SK-N-SH treated with all-trans-retinoic acid at 6 μM for 48 hours (cell line): ENCODE data around the gene TRAPPC6A.

Source experiments
- ATAC-seq: fragments of 200-7000 bp; cut with Tn5 transposase; 3 replicates; pipeline ENCODE4 v1.9.1; 2020; ENCODE audit warnings: mild to moderate bottlenecking, moderate library complexity
- BACH2 ChIP-seq: fragments of 250-450 bp; sonication (Bioruptor Pico); IDR thresholded peaks from 2 replicates; pipeline ENCODE4 v1.9.0; 2021; ENCODE audit warnings: mild to moderate bottlenecking, borderline replicate concordance
- CSDC2 ChIP-seq: fragments of 250-450 bp; sonication (Bioruptor Pico); IDR thresholded peaks from 2 replicates; pipeline ENCODE4 v1.5.0; 2020; ENCODE audit warnings: mild to moderate bottlenecking, moderate library complexity
- CSRNP3 ChIP-seq: fragments of 250-450 bp; sonication (Bioruptor Pico); IDR thresholded peaks from 2 replicates; pipeline ENCODE4 v1.5.1; 2021; ENCODE audit warnings: mild to moderate bottlenecking, moderate library complexity
- ESRRG ChIP-seq: fragments of 250-450 bp; sonication (Bioruptor Pico); IDR thresholded peaks from 2 replicates; pipeline ENCODE4 v1.6.1; 2021; ENCODE audit warnings: mild to moderate bottlenecking
- OSR1 ChIP-seq: fragments of 250-450 bp; sonication (Bioruptor Pico); IDR thresholded peaks from 2 replicates; pipeline ENCODE4 v1.8.0; 2022; ENCODE audit warnings: moderate library complexity, mild to moderate bottlenecking, inconsistent platforms
- PATZ1 ChIP-seq: fragments of 250-450 bp; sonication (Bioruptor Pico); IDR thresholded peaks from 2 replicates; pipeline ENCODE4 v1.8.0; 2020; ENCODE audit warnings: mild to moderate bottlenecking, moderate library complexity, borderline replicate concordance
- POU6F1 ChIP-seq: fragments of 250-450 bp; sonication (Bioruptor Pico); IDR thresholded peaks from 2 replicates; pipeline ENCODE4 v1.8.0; 2021; ENCODE audit warnings: low read depth, mild to moderate bottlenecking, moderate library complexity, borderline replicate concordance
- SNAI2 ChIP-seq: fragments of 250-450 bp; sonication (Bioruptor Pico); IDR thresholded peaks from 2 replicates; pipeline ENCODE4 v1.5.0; 2020; ENCODE audit warnings: mild to moderate bottlenecking, moderate library complexity
- TCF4 ChIP-seq: fragments of 250-450 bp; sonication (Bioruptor Pico); IDR thresholded peaks from 2 replicates; pipeline ENCODE4 v1.8.0; 2021; ENCODE audit warnings: mild to moderate bottlenecking, moderate library complexity, borderline replicate concordance
- TOX ChIP-seq: fragments of 250-450 bp; sonication (Bioruptor Pico); IDR thresholded peaks from 2 replicates; pipeline ENCODE4 v1.8.0; 2021; ENCODE audit warnings: mild to moderate bottlenecking, moderate library complexity, borderline replicate concordance
- ZC3H10 ChIP-seq: fragments of 250-450 bp; sonication (Bioruptor Pico); IDR thresholded peaks from 2 replicates; pipeline ENCODE4 v1.5.1; 2021; ENCODE audit warnings: mild to moderate bottlenecking, moderate library complexity
- ZFP3 ChIP-seq: fragments of 250-450 bp; sonication (Bioruptor Pico); IDR thresholded peaks from 2 replicates; pipeline ENCODE4 v1.5.0; 2020; ENCODE audit warnings: mild to moderate bottlenecking, moderate library complexity
- ZFP30 ChIP-seq: fragments of 450-650 bp; formaldehyde crosslinking; IDR thresholded peaks from 2 replicates; pipeline ENCODE4 v1.5.0; 2022; ENCODE audit warnings: mild to moderate bottlenecking, moderate library complexity
- TF ChIP-seq, protein P1 (sequence below): fragments of 250-450 bp; sonication (Bioruptor Pico); IDR thresholded peaks from 2 replicates; pipeline ENCODE4 v1.5.0; 2020; ENCODE audit warnings: mild to moderate bottlenecking, moderate library complexity

TRAPPC6A gene

GRCh38 chr19:45153339-45154063 lies 24.5 kb downstream of the TRAPPC6A start:
- TF ChIP-seq TOX (CRISPR knock-in tag) = no peak
- TF ChIP-seq SNAI2 (CRISPR knock-in tag) = no peak
- TF ChIP-seq ESRRG (CRISPR knock-in tag) = no peak
- TF ChIP-seq ZFP30 (CRISPR knock-in tag) = no peak
- TF ChIP-seq CSRNP3 (CRISPR knock-in tag) = no peak
- TF ChIP-seq BACH2 (CRISPR knock-in tag) = no peak
- TF ChIP-seq OSR1 (CRISPR knock-in tag) = no peak
- TF ChIP-seq POU6F1 = no peak
- TF ChIP-seq, protein P1, sequence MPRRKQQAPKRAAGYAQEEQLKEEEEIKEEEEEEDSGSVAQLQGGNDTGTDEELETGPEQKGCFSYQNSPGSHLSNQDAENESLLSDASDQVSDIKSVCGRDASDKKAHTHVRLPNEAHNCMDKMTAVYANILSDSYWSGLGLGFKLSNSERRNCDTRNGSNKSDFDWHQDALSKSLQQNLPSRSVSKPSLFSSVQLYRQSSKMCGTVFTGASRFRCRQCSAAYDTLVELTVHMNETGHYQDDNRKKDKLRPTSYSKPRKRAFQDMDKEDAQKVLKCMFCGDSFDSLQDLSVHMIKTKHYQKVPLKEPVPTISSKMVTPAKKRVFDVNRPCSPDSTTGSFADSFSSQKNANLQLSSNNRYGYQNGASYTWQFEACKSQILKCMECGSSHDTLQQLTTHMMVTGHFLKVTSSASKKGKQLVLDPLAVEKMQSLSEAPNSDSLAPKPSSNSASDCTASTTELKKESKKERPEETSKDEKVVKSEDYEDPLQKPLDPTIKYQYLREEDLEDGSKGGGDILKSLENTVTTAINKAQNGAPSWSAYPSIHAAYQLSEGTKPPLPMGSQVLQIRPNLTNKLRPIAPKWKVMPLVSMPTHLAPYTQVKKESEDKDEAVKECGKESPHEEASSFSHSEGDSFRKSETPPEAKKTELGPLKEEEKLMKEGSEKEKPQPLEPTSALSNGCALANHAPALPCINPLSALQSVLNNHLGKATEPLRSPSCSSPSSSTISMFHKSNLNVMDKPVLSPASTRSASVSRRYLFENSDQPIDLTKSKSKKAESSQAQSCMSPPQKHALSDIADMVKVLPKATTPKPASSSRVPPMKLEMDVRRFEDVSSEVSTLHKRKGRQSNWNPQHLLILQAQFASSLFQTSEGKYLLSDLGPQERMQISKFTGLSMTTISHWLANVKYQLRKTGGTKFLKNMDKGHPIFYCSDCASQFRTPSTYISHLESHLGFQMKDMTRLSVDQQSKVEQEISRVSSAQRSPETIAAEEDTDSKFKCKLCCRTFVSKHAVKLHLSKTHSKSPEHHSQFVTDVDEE (CRISPR knock-in tag) = no peak
- TF ChIP-seq ZFP3 (CRISPR knock-in tag) = no peak
- TF ChIP-seq, all 23 proteins: peak for 0

GRCh38 chr19:45152504-45153338 lies 25.3 kb downstream of the TRAPPC6A start:
- ATAC-seq = peak; percentile 45

More at GRCh38 chr19:45153339-45154063, 24.5 kb downstream of the TRAPPC6A start:
- peak; percentile 48 for ATAC-seq

DNA sequence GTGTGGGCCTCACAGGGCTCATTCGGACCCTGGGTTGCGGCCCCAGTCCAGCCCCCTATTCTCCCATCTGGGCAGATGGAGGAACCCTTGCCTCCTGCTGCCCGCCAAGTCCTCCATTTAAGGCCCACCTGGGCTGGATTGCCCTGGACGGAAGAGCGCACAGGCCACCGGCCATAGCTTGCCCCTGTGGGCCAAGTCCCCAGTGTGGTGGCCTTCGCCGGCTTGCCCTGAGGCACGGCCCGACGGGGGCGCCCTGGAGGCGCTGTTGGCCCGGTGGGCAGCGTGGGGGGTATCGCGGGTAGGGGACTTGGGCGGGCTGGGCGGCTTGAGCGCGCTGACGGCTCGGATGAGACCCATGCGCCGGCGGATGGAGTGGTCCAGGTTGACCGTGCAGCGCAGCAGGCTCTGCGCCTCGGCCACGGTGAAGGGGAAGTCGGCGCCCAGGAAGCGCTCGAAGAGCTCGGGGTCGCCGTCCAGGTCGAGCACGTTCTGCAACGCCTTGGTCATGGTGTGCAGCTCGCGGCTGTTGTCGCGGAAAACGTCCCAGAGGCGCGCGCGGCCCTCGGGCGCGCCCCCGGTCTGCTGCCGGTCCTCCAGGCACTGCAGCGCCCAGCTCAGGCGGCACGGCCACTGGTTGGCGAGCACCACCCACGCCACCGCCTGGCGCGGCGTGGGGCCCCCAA lies 26.1 kb downstream of the TRAPPC6A start:
- no peak for TF ChIP-seq ZFP30 (CRISPR knock-in tag)
- TF ChIP-seq, protein P1 (CRISPR knock-in tag) = no peak
- no peak for TF ChIP-seq TCF4 (CRISPR knock-in tag)
- no peak for TF ChIP-seq PATZ1 (CRISPR knock-in tag)
- TF ChIP-seq SNAI2 (CRISPR knock-in tag) = no peak
- TF ChIP-seq POU6F1 = no peak
- TF ChIP-seq CSDC2 = no peak
- ATAC-seq = no peak

More at GRCh38 chr19:45152504-45153338, 25.3 kb downstream of the TRAPPC6A start:
- no peak for TF ChIP-seq ZC3H10 (CRISPR knock-in tag)
